CD14-positive monocyte (primary cell): ENCODE measurements around the gene TNFAIP8L1. TPM values are rescaled to one million over a fixed set of nuclear protein-coding genes. Genes with fewer than 3 reads are reported as not detected.

Experiments used
- DNase-seq, 3 donors: peaks; one replicate each; pipeline ENCODE4 v3.0.0-alpha.2; 2011 to 2022
- H2AFZ ChIP-seq: 2 replicates; pipeline ENCODE4 v1.6.0; 2012; ENCODE audit warnings: mild to moderate bottlenecking, low read depth, low read length, inconsistent platforms; ENCODE audit not compliant: insufficient read depth, poor library complexity, severe bottlenecking
- H3K27ac ChIP-seq, 2 donors: 1 replicate in 1 of 2; 2 replicates in 1 of 2; pipeline ENCODE4 v1.5.1; 2012 to 2013; ENCODE audit warnings: low read length in 2 of 2, control low read depth in 1 of 2, inconsistent platforms in 1 of 2, low read depth in 1 of 2, mild to moderate bottlenecking in 1 of 2
- H3K27me3 ChIP-seq, 2 donors: one replicate each; pipeline versions ENCODE4 v1.6.0 to v1.6.1; 2011 to 2013; ENCODE audit warnings: low read length in 2 of 2; ENCODE audit not compliant: control insufficient read depth in 2 of 2, insufficient read depth in 2 of 2
- H3K36me3 ChIP-seq, 2 donors: replicated peaks in 1 of 2; 1 replicate in 1 of 2; 2 replicates in 1 of 2; pipeline versions ENCODE4 v1.5.1 to v1.6.1; 2012 to 2013; ENCODE audit warnings: low read length in 2 of 2, control low read depth in 1 of 2, inconsistent platforms in 1 of 2, mild to moderate bottlenecking in 1 of 2; ENCODE audit not compliant: insufficient read depth in 2 of 2, control insufficient read depth in 1 of 2
- H3K4me1 ChIP-seq, 2 donors: 1 replicate in 1 of 2; 2 replicates in 1 of 2; pipeline versions ENCODE4 v1.5.1 to v1.6.1; 2012 to 2013; ENCODE audit warnings: low read length in 2 of 2, control low read depth in 1 of 2, inconsistent platforms in 1 of 2, mild to moderate bottlenecking in 1 of 2, moderate library complexity in 1 of 2; ENCODE audit not compliant: insufficient read depth in 2 of 2, control insufficient read depth in 1 of 2
- H3K4me2 ChIP-seq: replicated peaks from 2 replicates; pipeline ENCODE3; 2012; ENCODE audit warnings: low read length, moderate library complexity, mild to moderate bottlenecking; ENCODE audit not compliant: poor library complexity, severe bottlenecking; ENCODE audit errors: extremely low read depth
- H3K4me3 ChIP-seq, 3 experiments: fragments of 200-600 bp in 1 of 3; sonication (generic) in 1 of 3; replicated peaks in 1 of 3; 1 replicate in 2 of 3; 2 replicates in 1 of 3; pipeline ENCODE4 v1.5.1; 2011 to 2013; ENCODE audit warnings: low read length in 3 of 3, mild to moderate bottlenecking in 3 of 3, control low read depth in 2 of 3, low read depth in 2 of 3, inconsistent platforms in 1 of 3, moderate library complexity in 1 of 3
- H3K79me2 ChIP-seq: 2 replicates; pipeline ENCODE4 v1.6.0; 2012; ENCODE audit warnings: mild to moderate bottlenecking, control low read depth, inconsistent platforms, low read length, moderate library complexity; ENCODE audit not compliant: insufficient read depth
- H3K9ac ChIP-seq: 2 replicates; pipeline ENCODE4 v1.6.0; 2017; ENCODE audit warnings: low read length, mild to moderate bottlenecking; ENCODE audit not compliant: insufficient read depth, poor library complexity, severe bottlenecking
- H3K9me3 ChIP-seq, 2 donors: replicated peaks in 1 of 2; 1 replicate in 1 of 2; 2 replicates in 1 of 2; pipeline versions ENCODE4 v1.5.1 to v1.6.1; 2012 to 2013; ENCODE audit warnings: low read length in 2 of 2, control low read depth in 1 of 2; ENCODE audit not compliant: control insufficient read depth in 1 of 2, insufficient read depth in 1 of 2
- H4K20me1 ChIP-seq: 2 replicates; pipeline ENCODE4 v1.6.0; 2012; ENCODE audit warnings: mild to moderate bottlenecking, low read length, control low read depth, moderate library complexity; ENCODE audit not compliant: insufficient read depth
- H3K27ac Mint-ChIP-seq, 7 donors: one replicate each; pipeline ENCODE4 v1.8.0; 2020; ENCODE audit warnings: mild to moderate bottlenecking in 7 of 7, mixed read lengths in 7 of 7, moderate library complexity in 6 of 7, inconsistent platforms in 2 of 7
- H3K27me3 Mint-ChIP-seq, 3 donors: one replicate each; pipeline ENCODE4 v1.8.0; 2021 to 2022; ENCODE audit warnings: low read depth in 3 of 3, mild to moderate bottlenecking in 3 of 3, mixed read lengths in 3 of 3, moderate library complexity in 3 of 3, inconsistent platforms in 1 of 3
- H3K36me3 Mint-ChIP-seq, 2 donors: one replicate each; pipeline ENCODE4 v1.8.0; 2020; ENCODE audit warnings: mixed read lengths in 2 of 2, inconsistent platforms in 1 of 2, mild to moderate bottlenecking in 1 of 2
- H3K4me1 Mint-ChIP-seq: one replicate; pipeline ENCODE4 v1.8.0; 2020; ENCODE audit warnings: mild to moderate bottlenecking, mixed read lengths
- H3K4me3 Mint-ChIP-seq, 2 donors: one replicate each; pipeline ENCODE4 v1.8.0; 2020; ENCODE audit warnings: mild to moderate bottlenecking in 2 of 2, mixed read lengths in 2 of 2, moderate library complexity in 1 of 2
- H3K9me3 Mint-ChIP-seq, 7 donors: one replicate each; pipeline ENCODE4 v1.8.0; 2020 to 2022; ENCODE audit warnings: mixed read lengths in 7 of 7, mild to moderate bottlenecking in 6 of 7, moderate library complexity in 6 of 7, inconsistent platforms in 2 of 7
- CTCF ChIP-seq: fragments of 200-600 bp; IDR thresholded peaks from one replicate; pipeline ENCODE4 v1.8.0; 2022; ENCODE audit warnings: antibody characterized with exemption, mild to moderate bottlenecking
- WGBS: methylation state at CpG from one replicate; pipeline ENCODE4 v1.1.5; 2013; ENCODE audit warnings: missing lambda C conversion rate; ENCODE audit not compliant: insufficient coverage; 5-methylcytosine and 5-hydroxymethylcytosine counted together
- intact Hi-C, 2 donors: fragments of 100-400 bp; cut with micrococcal nuclease; formaldehyde crosslinking; loops; one replicate each; pipeline versions ENCODE4 v1.15.0 to v1.15.1; 2023
- polyA plus RNA-seq, 3 donors: library from polyadenylated mRNA; depleted of rRNA in 1 of 3; unstranded in 2 of 3; stranded (reverse) in 1 of 3; fragments of 300-500 nt in 2 of 3; fragments of >200 nt in 1 of 3; fragmentation: Illumina TruSeq in 2 of 3; gene quantifications; 1 replicate in 2 of 3; 2 replicates in 1 of 3; pipeline ENCODE4 v1.2.3, GENCODE V29; 2012 to 2021

Gene TNFAIP8L1
- polyA plus RNA-seq, 3 donors, result 1.8 to 3.9 (median 3.7) TPM

- Histone ChIP-seq H3K27me3 (no peaks in the 10 kb centered on the region), H3K4me1 (no peaks in the 10 kb centered on the region), H3K36me3 (peaks cover 76 to 90% of the 10 kb centered on the region in 2 donors), H3K27ac (no peak overlapping the region), H3K4me3 (no peak overlapping the region), H2AFZ (no peak overlapping the region), H4K20me1 (peaks cover 32% of the 10 kb centered on the region), H3K4me2 (no peak overlapping the region), H3K9ac (no peak overlapping the region), H3K79me2 (no peaks in the 10 kb centered on the region), H3K9me3 (no peaks in the 10 kb centered on the region)
- DNase-seq, result no peak
- H3K4me3 Mint-ChIP-seq, result no peak overlapping the region
- intact Hi-C loops, result no loop called here
- peaks cover 4% of the 10 kb centered on the region for H3K4me1 Mint-ChIP-seq
- TF ChIP-seq CTCF, result no peak
- H3K36me3 Mint-ChIP-seq, result peaks cover 65 to 92% of the 10 kb centered on the region in 2 donors
- H3K27ac Mint-ChIP-seq, result peak overlapping the region in 3 of 7 donors; percentile 11 to 63 (median 30)
- no peaks in the 10 kb centered on the region for H3K9me3 Mint-ChIP-seq
- WGBS, result 96% methylated on average over 6 of the region's 14 CpGs
- H3K27me3 Mint-ChIP-seq, result peaks cover 0 to 2% (median 0%) of the 10 kb centered on the region in 3 donors
Observed at GRCh38 chr19:4657262-4657661, 17.9 kb downstream of the TNFAIP8L1 start.

- Mint-ChIP-seq H3K27ac (peak overlapping the region in 1 of 7 donors; percentile 15), H3K4me3 (no peak overlapping the region), H3K9me3 (no peaks in the 10 kb centered on the region), H3K36me3 (peaks cover 69 to 93% of the 10 kb centered on the region in 2 donors), H3K27me3 (peaks cover 0 to 4% (median 0%) of the 10 kb centered on the region in 3 donors), H3K4me1 (peaks cover 4% of the 10 kb centered on the region)
- TF ChIP-seq CTCF, result no peak
- Histone ChIP-seq H3K27me3 (no peaks in the 10 kb centered on the region), H3K4me2 (no peak overlapping the region), H3K4me1 (no peaks in the 10 kb centered on the region), H4K20me1 (peaks cover 38% of the 10 kb centered on the region), H3K27ac (no peak overlapping the region), H3K4me3 (no peak overlapping the region), H3K9me3 (no peaks in the 10 kb centered on the region), H3K36me3 (peaks cover 79 to 90% of the 10 kb centered on the region in 2 donors), H3K9ac (no peak overlapping the region), H2AFZ (no peak overlapping the region), H3K79me2 (no peaks in the 10 kb centered on the region)
- intact Hi-C loops, result no loop called here
- WGBS, result 92% methylated on average over 8 of the region's 8 CpGs
- no peak for DNase-seq
Observed at GRCh38 chr19:4657835-4658234, 18.5 kb downstream of the TNFAIP8L1 start.
